Activated CD4-positive, alpha-beta T cell treated with anti-CD3 and anti-CD28 coated beads, Interleukin-2, Interleukin-6, amounts not matched to agents 100 ng/mL and 50 ng/mL, durations not matched to agents 16 hours and 8 hours (primary cell): ENCODE data around the gene PFDN2.
A peak's percentile ranks its signal among the peaks of the same experiment; 100 is the strongest.
"Not testable (repeated sequence)": the region's sequence is repeated elsewhere in the genome, so short reads cannot be mapped to it uniquely, and the experiment has no call there.

Experiments used
- DNase-seq: peaks from one replicate; pipeline ENCODE4 v3.0.0-alpha.2; 2020

Gene PFDN2

DNA sequence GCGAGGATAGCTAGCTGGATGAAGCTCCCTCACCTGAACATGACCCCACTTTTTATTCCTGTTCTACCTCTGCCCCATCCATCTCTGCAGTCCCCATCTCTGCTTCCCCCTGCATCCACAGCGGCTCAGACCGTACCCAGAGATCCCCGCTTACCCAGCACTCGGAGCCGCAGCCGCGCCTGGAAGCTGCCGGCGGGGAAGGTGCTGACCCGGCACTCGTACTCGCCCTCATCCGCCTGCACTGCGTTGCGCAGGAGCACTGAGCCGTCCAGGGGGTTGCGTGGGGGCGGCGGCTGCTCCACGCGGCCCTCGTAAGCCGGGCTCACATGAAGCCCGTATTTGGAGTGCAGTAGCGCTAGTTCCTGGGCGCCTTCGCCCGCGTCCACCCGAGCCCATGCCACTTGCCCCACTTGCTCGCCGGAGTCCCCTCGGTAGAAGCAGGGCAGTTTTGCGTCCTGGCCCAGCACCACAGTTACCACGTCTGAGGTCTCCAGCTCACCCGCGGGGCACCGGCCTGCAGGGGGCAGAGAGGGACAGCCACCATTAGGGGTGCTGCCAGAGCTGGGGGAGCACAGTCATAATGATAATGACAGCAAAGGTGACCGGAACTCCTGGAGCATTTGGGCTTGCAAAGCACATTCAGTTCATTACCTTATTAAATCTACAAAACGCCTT, 38.3 kb downstream of the PFDN2 start:
- no peak for DNase-seq

DNA sequence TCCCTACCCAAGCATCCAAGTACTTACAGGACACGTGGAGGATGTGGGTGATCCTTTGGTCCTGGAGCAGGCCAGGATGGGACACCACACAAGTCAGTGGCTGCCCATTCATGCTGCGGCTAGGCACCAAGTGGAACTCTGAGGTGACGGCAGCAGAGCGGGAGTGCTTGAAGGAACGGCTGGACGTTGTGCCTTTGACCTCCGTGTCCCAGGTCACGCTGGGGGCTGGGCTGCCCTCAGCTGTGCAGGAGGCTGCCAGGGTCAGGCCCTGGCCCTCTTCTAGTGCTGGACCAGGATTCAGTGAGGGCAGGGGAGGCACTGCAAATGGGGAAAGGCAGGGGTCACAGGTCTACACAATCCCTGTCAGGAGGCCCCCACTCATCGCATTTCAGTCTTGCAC, 40.4 kb downstream of the PFDN2 start:
- DNase-seq: no peak

DNA sequence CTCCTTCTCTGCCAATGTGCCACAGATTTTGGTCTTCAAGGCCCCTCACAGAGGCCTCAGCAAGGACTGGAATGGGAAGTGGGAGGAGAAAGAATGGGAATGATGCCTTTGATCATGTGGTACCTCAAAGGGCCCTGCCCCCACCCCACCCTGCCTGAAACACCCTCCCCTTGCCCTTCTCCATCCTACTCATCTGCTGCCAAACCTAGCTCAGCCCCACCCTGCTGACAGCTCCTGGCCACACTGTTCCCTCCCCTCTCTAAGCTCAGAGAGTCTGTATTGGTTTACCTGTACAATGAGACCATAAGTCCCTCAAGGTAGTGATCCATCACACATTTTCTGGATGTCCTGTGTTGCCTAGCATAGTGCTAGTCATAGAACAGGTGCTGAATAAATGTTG, 41.4 kb downstream of the PFDN2 start:
- DNase-seq: no peak

DNA sequence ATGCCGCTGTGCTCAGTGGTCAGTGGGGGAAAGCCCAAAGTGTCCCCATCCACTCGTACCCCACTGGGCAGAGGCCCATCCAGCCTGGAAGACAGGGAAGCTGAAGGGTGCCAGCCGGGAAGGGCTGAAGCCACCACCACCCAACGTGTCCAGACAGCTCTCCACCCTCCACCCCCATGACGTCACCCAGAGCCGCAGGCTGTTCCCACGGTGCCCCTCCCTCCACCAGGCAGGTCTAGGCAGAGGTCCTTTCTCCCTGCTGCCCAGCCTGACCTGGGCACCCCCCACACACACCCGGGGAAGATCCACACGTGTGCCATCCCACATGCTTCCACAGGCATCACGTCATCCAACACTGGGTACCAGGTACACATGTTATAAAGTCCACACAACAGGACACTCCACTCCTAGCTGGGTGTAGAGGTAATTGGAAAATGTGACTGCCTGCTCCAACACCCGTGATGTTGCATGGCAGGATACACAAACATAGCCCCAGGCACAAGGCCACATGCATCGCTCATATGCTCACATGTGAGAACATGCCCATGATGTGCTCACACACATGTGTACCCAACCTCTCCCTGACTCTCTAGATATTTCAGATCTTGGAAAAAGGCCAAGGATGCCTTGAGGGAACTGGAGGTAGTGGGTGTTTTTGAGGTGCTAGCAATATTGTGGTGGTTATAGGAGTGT, 43.0 kb downstream of the PFDN2 start:
- DNase-seq: no peak

DNA sequence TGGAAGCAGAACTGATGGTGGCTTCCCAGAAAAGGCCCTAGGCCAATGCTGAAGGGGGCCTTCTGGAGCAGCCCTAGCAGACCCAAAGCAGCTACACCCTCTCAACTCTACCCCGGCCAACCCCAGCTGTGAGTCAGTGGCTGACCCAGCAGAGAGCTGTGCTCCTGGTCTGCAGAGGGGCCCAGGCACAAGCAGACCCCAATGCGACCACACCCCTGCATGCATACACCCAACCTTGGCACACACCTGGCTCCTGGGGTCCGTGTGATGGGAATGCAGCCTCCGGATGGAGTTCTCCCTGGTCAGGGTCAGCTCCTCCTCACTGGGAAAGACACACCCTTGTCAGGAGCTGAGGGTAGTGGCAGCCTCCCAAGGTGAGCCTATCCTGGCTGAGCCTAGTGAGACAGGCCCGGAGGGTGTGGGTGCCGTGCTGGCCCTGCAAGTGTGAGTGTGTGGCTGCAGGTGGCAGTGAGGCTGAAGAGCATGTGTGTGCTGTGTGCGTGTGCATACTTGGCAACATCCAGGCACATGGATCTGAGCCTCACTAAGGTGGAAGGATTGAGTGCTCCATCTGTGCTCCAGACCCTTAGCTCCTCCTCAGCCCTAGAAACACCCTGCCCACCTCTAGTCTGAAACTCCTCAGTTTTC, 44.2 kb downstream of the PFDN2 start:
- DNase-seq: no peak

DNA sequence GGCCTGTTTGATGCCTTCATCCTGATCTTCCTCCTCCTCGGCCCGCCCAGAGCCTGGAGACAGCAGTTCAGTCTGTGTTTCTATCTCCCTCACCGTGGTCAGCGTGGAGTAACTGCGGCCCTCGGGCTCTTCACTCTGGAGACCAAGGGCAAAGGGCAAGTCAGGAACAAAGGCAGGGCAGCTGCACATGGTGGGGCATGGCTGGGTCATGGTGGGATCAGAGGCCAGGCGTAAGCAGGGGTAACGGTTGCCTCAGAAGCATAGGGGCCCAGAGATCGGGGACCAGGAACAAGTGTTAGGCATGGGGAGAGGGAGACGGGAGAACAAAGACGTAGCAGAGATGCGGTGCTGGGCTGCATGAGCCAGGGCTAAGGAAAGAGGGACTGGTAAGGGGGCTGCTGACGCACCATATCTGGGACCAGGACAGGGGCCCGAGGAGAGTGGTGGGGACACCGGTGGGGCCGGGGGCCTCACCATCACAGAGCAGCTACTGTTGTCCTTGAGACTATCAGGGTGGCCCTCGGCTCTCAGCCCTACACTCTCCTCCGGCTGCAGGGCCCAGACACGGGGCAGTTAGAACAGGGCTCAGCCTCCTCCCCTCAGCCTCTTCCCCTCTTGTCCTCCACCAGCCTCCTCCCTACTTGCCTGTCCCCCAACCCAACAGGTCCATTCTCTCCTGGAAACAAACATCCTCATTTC, 44.9 kb downstream of the PFDN2 start:
- DNase-seq: no peak

DNA sequence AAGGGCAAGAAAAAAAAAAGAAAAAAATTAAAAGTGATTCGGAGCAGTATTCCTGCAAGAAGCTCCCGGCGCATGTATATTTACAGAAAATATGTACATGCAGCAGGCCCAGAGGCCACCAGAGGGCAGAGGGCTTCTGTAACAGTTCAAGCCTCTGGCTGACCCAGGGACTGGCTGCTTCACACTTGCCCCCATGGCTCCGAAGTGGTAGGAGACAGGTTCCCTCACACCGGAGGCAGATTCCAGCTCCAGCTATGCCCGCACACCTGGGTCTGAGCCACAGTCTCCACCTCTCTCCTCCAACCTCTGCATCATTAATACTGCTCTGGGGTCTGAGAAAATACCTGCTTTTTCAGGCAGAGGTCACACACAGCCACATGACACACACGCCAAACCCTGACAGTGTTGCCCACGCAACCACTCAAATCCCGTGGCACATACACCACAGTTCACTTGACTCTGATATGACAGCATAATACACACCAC, 45.9 kb downstream of the PFDN2 start:
- DNase-seq: peak; percentile 52

DNA sequence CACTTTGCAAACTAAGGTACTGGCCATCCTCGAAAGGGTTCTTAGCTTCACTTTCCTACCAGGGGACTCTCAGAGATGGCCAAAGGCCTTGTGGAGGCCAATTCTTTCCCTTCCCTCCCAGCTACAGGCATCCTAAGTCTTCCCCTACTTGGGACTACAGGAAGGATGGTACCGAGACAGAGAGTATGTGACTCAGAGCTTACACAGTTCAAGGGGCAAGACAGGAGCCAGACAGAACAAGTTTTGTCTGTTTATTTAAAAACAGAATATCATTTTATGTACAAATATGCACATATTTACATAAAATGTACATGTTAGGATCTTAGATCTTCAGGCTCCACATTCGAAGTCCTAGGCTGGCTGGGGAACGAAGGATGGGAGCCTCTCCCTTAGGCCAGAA, 47.1 kb downstream of the PFDN2 start:
- DNase-seq: no peak

DNA sequence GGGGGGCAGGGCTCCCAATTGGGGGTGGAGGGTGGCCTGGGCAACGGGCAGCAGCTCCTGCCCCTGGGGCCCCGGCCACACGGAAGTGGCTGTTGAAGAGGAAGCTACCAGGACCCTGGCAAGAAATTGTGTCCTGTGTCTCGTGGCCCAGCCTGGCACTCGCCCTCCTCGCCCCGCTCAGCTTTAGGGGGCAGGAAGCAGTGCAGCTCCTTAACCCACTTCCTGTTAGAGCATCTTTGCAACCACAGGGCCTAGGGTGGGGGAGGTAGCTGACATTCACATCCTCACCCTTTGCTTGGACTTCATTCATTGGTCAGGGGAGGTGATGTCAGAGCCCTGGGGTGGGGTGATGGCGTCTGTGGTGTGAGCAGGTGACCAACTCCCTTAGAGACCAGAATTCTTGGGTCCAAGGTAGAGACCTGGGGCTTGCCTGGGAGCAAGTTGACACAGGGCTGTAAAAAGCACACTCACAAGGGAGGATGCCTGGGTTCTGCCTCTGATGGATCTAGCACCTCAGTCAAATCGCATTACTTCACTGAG, 48.0 kb downstream of the PFDN2 start, which contains the start of gene ARHGAP30:
TSS of gene ARHGAP30 (minus strand) at position 161 of the 540 bp plus-strand sequence. CDS start 267 bp downstream, outside the sequence.
- peak; percentile 97 for DNase-seq

DNA sequence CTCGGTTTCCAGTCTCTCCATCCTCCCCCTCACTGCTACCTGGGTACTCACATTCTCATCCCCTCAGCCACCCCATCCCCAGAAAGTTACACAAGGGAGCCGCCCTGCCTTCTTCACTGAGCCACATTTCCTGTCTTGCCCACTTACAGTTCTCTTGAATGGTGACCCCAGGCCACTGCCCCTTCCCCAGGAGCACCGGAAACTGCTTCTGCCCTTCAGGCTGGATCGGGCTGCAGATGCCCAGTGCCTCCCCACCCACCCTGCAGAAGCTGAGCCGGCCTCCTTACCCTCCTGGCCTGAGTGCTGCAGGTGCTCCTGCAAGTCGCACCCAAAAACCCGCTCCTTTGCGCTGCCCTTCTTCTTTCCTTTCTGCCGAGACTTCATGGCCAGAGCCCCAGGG, 48.6 kb downstream of the PFDN2 start:
- DNase-seq: peak; percentile 13

DNA sequence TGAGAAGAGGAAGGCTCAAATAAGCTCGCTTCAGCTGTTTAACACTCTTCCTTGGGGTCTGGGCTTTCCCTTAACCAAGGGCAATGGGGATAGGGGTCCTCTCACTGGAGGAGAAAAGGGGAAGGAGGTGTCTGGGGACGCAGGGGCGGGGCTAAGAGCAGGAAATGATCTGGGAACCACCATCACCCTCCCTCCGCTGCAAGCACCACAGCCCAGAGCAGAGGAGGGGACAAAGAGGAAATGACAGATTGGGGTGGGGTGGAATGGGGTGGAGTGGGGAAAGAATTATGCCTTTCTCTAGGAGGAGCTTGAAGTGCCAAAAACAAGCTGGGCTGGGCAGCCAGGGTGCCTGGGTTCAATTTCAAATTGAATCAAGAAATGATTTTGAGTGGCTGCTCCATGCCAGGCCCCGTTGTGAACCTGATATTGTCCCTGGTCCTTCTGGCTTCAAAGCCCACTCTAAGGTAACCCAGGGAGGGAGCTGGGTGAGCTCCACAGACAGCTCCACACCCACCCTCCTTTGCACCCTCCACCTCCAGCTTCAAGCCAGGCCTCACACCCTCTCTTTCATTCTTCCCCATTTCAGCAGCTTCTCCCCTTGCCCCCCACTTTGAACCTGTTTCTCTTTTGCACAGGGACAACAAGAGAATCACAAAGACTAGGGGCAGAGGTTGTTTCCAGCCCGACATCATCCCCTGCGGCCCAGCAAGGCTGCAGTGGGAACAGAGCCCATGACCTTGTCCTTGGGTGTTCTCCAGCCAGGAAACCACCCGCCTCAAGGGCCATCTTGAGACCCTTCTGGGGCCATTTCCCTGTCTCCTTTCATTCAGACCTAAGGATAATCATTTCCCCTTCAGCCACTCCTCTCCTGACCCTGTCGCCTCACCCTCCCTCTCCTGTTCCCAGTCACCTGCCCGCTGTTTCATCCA, 49.3 kb downstream of the PFDN2 start:
- DNase-seq: peak; percentile 91

DNA sequence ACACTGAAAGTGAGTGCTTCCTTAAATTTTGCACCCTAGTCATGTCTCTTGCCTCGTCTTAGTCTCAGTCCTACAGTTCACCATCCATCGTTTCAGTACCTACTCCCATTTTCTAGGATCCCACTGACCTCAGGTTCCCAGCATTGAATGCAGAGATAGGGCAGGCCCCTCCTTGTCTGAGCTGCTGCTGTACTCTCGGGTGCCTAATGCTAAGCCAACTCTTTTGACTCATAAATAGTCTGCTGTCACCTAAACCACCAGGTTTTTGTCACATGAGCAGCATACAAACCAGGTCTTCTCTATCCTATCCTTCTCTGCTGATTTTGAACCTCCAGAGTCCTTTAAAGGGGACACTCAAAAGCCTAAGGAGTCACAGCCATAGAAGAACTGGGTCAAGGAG, 51.1 kb downstream of the PFDN2 start:
- peak; percentile 51 for DNase-seq

DNA sequence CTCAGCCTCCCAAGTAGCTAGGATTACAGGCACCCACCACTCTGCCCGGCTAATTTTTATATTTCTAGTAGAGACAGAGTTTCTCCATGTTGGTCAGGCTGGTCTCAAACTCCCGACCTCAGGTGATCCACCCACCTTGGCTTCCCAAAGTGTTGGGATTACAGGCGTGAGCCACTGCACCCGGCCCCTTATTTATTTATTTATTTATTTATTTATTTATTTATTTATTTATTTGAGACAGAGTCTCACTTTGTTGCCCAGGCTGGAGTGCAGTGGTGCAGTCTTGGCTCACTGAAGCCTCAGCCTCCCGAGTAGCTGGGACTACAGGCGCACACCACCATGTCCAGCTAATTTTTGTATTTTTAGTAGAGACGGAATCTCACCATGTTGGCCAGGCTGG, 52.2 kb downstream of the PFDN2 start:
- DNase-seq: not testable (repeated sequence)

DNA sequence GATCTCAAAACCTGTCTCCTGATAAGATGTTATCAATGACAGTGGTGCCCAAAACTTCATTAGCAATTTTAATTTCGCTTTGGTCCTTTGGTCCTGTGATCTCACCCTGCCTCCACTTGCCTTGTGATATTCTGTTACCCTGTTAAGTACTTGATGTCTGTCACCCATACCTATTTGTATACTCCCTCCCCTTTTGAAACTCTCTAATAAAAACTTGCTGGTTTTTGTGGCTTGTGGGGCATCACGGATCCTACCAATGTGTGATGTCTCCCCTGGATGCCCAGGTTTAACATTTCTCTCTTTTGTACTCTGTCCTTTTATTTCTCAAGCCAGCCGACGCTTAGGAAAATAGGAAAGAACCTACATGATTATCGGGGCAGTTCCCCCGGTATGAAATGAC, 53.9 kb downstream of the PFDN2 start:
- DNase-seq: not testable (repeated sequence)

DNA sequence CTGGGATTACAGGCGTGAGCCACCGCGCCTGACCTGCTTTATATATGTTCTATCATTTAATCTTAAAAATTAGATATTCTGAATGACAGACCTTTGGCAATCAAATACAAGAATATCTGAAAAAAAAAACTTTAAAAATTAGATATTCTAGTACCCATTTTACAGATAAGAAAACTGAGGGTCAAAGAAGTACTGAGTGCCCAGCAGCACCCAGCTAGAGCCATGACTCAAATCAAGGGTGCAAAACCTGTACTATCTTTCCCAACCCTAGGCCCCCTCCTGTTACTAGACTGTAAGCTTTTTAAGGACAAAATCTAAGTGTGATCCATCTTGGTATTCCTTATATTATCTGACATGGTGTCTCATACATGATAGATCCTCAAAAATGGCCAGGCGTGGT, 56.4 kb downstream of the PFDN2 start:
- DNase-seq: no peak

DNA sequence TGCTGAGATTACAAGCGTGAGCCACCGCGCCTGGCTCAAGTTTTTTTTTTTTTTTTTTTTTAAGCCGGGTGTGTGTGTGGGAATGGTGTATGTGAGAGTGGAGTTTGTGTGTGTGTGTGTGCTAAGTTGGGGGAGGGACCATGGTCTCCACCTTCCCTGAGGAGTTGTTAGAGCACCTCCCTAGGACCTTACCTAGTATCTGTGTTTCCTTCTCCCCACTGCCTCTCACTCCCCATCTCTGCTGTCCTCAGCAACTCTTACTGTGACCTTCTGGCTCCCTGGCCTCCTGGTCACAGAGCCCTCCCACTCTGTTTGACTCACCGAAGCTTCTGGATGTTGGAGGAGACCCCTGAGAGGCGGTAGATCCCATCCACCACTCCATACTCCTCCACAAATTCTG, 58.5 kb downstream of the PFDN2 start:
- no peak for DNase-seq

DNA sequence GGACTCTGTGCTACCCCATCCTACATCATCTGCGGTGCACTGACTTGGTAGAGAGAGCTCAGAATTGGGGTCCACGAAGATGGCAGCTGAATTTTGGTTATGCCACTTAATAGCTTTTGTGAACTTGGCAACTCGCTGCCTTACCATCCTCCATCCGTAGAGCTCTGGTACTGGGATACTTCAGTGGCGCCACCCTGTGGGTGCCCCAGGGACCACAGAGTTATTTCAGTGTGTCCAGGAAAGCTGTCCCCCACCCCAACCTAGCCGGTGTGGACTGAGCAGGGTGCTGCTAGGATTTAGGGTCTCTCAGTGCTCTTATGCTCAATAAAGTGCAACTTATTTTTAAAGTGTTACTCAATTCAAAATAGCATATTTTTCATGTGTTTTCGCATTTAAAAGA, 63.0 kb downstream of the PFDN2 start:
- no peak for DNase-seq

DNA sequence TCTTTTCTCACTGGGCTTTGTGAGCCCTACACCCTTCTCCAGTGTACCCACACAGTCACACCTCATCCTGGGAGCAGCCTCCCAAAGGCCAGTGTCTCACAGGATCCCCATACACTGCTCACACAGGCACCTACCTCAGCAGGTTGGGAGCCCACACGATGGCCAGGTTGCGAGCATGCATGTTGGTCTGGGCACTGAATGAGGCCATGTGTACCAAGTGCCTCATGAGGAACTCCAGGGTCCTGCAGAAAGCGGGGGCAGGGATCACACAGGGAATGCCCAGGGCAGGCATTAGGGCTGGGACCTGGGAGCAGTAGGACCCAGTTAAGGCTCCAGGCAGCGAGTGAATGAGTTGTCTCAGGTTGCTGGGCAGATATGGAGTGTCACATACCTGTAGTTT, 63.6 kb downstream of the PFDN2 start:
- no peak for DNase-seq

DNA sequence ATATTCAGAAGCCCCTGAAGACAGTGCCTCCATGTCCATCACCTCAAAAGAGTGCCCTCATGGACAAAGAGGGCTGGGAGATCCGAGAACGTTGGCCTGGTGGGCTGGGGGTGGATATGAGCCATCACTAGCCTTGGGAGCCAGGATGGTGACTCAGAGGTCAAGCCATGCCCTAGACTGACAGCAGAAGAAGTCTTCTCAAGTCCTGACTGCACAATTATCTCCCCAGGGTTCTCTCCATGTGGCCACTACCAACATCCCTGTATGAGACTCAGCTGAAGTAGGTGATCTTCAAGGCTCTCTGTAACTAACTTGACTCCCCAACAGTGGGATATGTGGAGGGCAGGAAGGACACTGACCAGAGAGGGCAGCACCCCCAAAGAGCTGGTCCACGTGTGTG, 64.9 kb downstream of the PFDN2 start:
- no peak for DNase-seq

DNA sequence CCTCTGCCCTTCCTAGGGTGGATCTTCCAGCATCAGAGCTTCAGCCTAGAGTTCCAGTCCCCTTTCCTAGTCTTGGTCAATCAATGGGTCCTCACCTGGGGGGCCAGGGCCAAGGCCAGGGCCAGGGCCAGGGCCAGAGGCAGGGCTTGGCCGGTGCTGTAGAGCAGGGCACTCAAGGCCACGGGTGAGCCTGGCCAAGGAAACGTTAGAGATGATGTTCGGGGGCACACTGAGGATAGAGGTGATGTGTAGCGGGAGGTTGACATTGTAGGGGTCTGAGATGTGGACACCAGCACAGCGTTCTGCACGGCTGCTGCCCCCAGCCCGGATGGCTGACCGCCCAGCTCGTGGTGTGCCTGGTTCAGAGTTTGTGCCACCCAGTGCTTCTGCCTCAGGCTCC, 66.6 kb downstream of the PFDN2 start:
- no peak for DNase-seq
